Activated T-cell treated with anti-CD3 and anti-CD28 coated beads for 24 hours (primary cell): ENCODE results near the gene SYNDIG1.
"Not testable (repeated sequence)": the region's sequence is repeated elsewhere in the genome, so short reads cannot be mapped to it uniquely, and the experiment has no call there.

Source experiments
- DNase-seq: peaks from one replicate; pipeline ENCODE4 v3.0.0-alpha.2; 2020; ENCODE audit warnings: low read depth

The SYNDIG1 gene

GRCh38 chr20:24614341-24614740 is 144.9 kb downstream of the SYNDIG1 start:
- no peak for DNase-seq

GRCh38 chr20:24615353-24615752 is 145.9 kb downstream of the SYNDIG1 start:
- DNase-seq: no peak

- no peak for DNase-seq
Measured at GRCh38 chr20:24616258-24617079, 147.0 kb downstream of the SYNDIG1 start.

- no peak for DNase-seq
Measured at GRCh38 chr20:24617080-24617432, 147.6 kb downstream of the SYNDIG1 start.

GRCh38 chr20:24617757-24618450 is 148.5 kb downstream of the SYNDIG1 start:
- no peak for DNase-seq

- DNase-seq: no peak
Measured at GRCh38 chr20:24618739-24619138, 149.3 kb downstream of the SYNDIG1 start.

GRCh38 chr20:24619212-24619611 is 149.8 kb downstream of the SYNDIG1 start:
- DNase-seq: no peak

- DNase-seq: no peak
Measured at GRCh38 chr20:24620937-24621519, 151.6 kb downstream of the SYNDIG1 start.

GRCh38 chr20:24622856-24623255 is 153.4 kb downstream of the SYNDIG1 start:
- no peak for DNase-seq

GRCh38 chr20:24626141-24626540 is 156.7 kb downstream of the SYNDIG1 start:
- DNase-seq: not testable (repeated sequence)

- no peak for DNase-seq
Measured at GRCh38 chr20:24627291-24627690, 157.9 kb downstream of the SYNDIG1 start.

- no peak for DNase-seq
Measured at GRCh38 chr20:24627926-24628325, 158.5 kb downstream of the SYNDIG1 start.

- no peak for DNase-seq
Measured at GRCh38 chr20:24628985-24629384, 159.6 kb downstream of the SYNDIG1 start.

GRCh38 chr20:24629668-24630067 is 160.2 kb downstream of the SYNDIG1 start:
- no peak for DNase-seq

- DNase-seq: no peak
Measured at GRCh38 chr20:24630486-24631172, 161.2 kb downstream of the SYNDIG1 start.

GRCh38 chr20:24631173-24631505 is 161.7 kb downstream of the SYNDIG1 start:
- no peak for DNase-seq

- no peak for DNase-seq
Measured at GRCh38 chr20:24632581-24632980, 163.2 kb downstream of the SYNDIG1 start.

GRCh38 chr20:24633026-24633425 is 163.6 kb downstream of the SYNDIG1 start:
- no peak for DNase-seq

GRCh38 chr20:24633521-24633920 is 164.1 kb downstream of the SYNDIG1 start:
- no peak for DNase-seq

GRCh38 chr20:24634855-24635254 is 165.4 kb downstream of the SYNDIG1 start:
- no peak for DNase-seq

GRCh38 chr20:24636626-24637025 is 167.2 kb downstream of the SYNDIG1 start:
- DNase-seq: no peak

- DNase-seq: no peak
Measured at GRCh38 chr20:24637087-24637486, 167.7 kb downstream of the SYNDIG1 start.

GRCh38 chr20:24637941-24638340 is 168.5 kb downstream of the SYNDIG1 start:
- DNase-seq: no peak
